ENCODE results near the gene NFKB1.
A peak's percentile ranks its signal among the peaks of the same experiment; 100 is the strongest.
"Not testable (repeated sequence)": the region's sequence is repeated elsewhere in the genome, so short reads cannot be mapped to it uniquely, and the experiment has no call there.

NFKB1 gene

DNA sequence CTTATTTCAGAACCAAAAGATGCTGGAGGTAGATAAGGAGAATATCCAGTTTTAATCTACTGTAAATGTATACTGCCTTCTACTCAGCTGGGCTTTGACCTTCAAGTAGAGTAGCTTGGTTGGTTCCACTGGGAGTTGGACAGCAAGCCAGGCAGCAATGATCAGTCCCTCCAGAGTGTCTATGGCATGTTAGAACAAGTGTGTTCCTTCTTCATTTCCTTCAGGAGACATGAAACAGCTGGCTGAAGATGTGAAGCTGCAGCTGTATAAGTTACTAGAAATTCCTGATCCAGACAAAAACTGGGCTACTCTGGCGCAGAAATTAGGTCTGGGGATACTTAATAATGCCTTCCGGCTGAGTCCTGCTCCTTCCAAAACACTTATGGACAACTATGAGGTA is 111.1 kb downstream of the NFKB1 start:
- no peak overlapping the region for H3K9ac ChIP-seq (ENCODE audit: low read depth, low read length)
- H3K4me1 ChIP-seq (ENCODE audit: control insufficient read depth, insufficient read depth, low read length): peaks cover 12% of the 10 kb centered on the region
- no peak overlapping the region for H3K27ac ChIP-seq (ENCODE audit: low read depth, low read length)
- H3K36me3 ChIP-seq (ENCODE audit: control insufficient read depth, insufficient read depth, low read length): no peaks in the 10 kb centered on the region
- no peak overlapping the region for H3K4me3 ChIP-seq (ENCODE audit: low read depth, low read length)
- no peaks in the 10 kb centered on the region for H3K9me3 ChIP-seq (ENCODE audit: control insufficient read depth, insufficient read depth, low read length)
- H3K27me3 ChIP-seq (ENCODE audit: control insufficient read depth, insufficient read depth, low read length): no peaks in the 10 kb centered on the region

DNA sequence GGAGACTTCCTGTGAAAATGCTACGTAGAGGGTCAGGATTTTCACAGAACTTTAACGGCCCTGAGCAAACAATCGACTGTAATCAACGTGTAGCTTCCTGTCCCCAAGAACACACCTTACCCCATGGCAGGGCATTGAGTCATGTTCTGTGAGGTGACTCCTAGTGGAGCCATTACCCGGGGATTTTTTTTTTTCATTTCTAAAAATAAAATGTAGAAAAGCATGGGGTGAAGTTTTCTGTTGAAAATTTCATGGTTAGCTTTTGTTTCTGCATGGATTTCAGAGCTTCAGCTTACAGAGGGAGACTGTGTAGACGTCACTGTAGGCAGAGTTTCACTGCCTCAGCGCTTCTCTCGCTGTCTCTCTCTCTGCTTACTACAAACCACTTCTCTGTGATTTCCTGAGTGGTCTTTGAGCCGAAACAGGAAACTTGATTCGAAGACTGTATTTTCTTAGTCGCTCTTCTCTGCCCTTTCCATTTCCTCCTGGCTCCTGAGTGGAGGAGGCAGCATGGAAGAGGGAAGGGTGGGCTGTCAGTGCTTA is 111.7 kb downstream of the NFKB1 start:
- no peak overlapping the region for H3K4me3 ChIP-seq (ENCODE audit: low read depth, low read length)
- no peak overlapping the region for H3K27ac ChIP-seq (ENCODE audit: low read depth, low read length)
- peaks cover 13% of the 10 kb centered on the region for H3K4me1 ChIP-seq (ENCODE audit: control insufficient read depth, insufficient read depth, low read length)
- no peak overlapping the region for H3K9ac ChIP-seq (ENCODE audit: low read depth, low read length)
- H3K27me3 ChIP-seq (ENCODE audit: control insufficient read depth, insufficient read depth, low read length): no peaks in the 10 kb centered on the region
- no peaks in the 10 kb centered on the region for H3K9me3 ChIP-seq (ENCODE audit: control insufficient read depth, insufficient read depth, low read length)
- no peaks in the 10 kb centered on the region for H3K36me3 ChIP-seq (ENCODE audit: control insufficient read depth, insufficient read depth, low read length)

DNA sequence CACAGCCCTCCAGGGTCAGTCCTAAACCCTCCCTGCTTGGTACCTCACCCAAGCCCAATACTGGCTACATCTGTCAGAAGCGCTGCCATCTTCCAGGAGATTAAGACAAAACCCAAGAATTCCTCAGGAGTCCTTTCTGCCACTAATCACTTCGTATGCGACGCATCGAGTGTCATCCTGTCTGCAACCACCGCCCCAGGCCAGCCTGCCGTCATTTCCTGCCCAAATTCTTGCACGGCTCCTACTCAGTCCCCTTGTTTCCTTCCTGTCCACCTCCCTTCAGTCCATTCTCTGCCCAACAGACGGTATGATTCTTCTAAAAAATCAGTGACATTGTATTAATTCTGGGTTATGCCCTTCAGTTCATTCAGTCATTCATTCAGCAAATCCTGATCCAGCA is 113.6 kb downstream of the NFKB1 start:
- no peak overlapping the region for H3K4me3 ChIP-seq (ENCODE audit: low read depth, low read length)
- H3K27me3 ChIP-seq (ENCODE audit: control insufficient read depth, insufficient read depth, low read length): no peaks in the 10 kb centered on the region
- H3K4me1 ChIP-seq (ENCODE audit: control insufficient read depth, insufficient read depth, low read length): peaks cover 13% of the 10 kb centered on the region
- no peak overlapping the region for H3K9ac ChIP-seq (ENCODE audit: low read depth, low read length)
- H3K27ac ChIP-seq (ENCODE audit: low read depth, low read length): no peak overlapping the region
- H3K9me3 ChIP-seq (ENCODE audit: control insufficient read depth, insufficient read depth, low read length): no peaks in the 10 kb centered on the region
- H3K36me3 ChIP-seq (ENCODE audit: control insufficient read depth, insufficient read depth, low read length): no peaks in the 10 kb centered on the region

DNA sequence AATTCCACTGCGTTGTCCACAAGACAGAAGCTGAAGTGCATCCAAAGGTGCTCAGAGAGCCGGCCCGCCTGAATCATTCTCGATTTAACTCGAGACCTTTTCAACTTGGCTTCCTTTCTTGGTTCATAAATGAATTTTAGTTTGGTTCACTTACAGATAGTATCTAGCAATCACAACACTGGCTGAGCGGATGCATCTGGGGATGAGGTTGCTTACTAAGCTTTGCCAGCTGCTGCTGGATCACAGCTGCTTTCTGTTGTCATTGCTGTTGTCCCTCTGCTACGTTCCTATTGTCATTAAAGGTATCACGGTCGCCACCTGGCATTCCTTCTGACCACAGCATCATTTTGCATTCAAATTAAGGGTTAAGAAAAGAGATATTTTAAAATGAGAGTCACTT is 115.5 kb downstream of the NFKB1 start:
- H3K9ac ChIP-seq (ENCODE audit: low read depth, low read length): no peak overlapping the region
- H3K4me3 ChIP-seq (ENCODE audit: low read depth, low read length): no peak overlapping the region
- H3K4me1 ChIP-seq (ENCODE audit: control insufficient read depth, insufficient read depth, low read length): peaks cover 13% of the 10 kb centered on the region
- no peaks in the 10 kb centered on the region for H3K36me3 ChIP-seq (ENCODE audit: control insufficient read depth, insufficient read depth, low read length)
- H3K27me3 ChIP-seq (ENCODE audit: control insufficient read depth, insufficient read depth, low read length): no peaks in the 10 kb centered on the region
- H3K9me3 ChIP-seq (ENCODE audit: control insufficient read depth, insufficient read depth, low read length): no peaks in the 10 kb centered on the region
- H3K27ac ChIP-seq (ENCODE audit: low read depth, low read length): peak overlapping the region; percentile 9

DNA sequence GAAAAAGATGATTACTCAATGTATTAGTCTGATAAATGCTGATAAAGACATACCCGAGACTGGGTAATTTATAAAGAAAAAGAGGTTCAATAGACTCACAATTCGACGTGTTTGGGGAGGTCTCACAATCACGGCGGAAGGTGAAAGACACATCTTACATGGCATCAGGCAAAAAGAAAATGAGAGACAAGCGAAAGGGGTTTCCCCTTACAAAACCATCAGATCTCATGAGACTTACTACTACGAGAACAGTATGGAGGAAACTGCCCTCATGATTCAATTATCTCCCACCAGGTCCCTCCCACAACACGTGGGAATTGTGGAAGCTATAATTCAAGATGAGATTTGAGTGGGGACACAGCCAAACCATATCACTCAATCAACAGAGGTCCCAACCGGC is 117.9 kb downstream of the NFKB1 start:
- H3K36me3 ChIP-seq (ENCODE audit: control insufficient read depth, insufficient read depth, low read length); H3K4me3 ChIP-seq (ENCODE audit: low read depth, low read length); H3K27ac ChIP-seq (ENCODE audit: low read depth, low read length); H3K9ac ChIP-seq (ENCODE audit: low read depth, low read length); H3K27me3 ChIP-seq (ENCODE audit: control insufficient read depth, insufficient read depth, low read length); H3K9me3 ChIP-seq (ENCODE audit: control insufficient read depth, insufficient read depth, low read length): not testable (repeated sequence)
- peaks cover 13% of the 10 kb centered on the region for H3K4me1 ChIP-seq (ENCODE audit: control insufficient read depth, insufficient read depth, low read length)

DNA sequence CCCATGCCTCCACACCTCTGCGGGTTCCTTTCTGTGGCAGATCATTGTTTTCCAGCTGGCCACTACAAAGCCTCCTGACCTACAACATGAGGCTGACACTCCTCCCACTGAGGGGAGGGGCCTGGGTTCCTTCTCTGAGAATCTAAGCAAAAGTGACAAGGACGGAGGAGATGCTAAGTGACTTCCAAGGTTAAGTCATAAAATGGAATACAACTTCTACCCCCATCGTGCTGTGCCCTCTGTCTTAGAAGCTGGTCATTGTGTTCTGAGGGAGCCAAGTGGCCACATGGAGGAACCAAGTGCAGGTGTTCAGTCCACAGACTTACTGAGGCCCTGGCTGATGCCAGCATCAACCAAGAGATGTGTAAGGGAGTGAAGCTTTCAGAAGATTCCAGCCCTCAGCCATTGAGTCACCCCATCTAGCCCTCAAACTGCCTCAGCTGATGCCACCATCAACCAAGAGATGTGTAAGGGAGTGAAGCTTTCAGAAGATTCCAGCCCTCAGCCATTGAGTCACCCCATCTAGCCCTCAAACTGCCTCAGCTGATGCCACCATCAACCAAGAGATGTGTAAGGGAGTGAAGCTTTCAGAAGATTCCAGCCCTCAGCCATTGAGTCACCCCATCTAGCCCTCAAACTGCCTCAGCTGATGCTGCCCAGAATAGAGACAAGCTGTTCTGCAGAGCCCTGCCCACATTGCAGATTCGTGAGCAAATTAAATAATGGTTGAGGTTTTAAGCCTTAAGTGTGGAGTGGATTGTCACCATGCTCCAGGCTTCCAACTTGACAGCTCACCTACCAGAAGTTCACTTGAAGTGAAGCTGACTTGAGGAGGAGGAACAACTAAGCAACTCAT is 118.8 kb downstream of the NFKB1 start:
- H3K9ac ChIP-seq (ENCODE audit: low read depth, low read length); H3K4me3 ChIP-seq (ENCODE audit: low read depth, low read length); H3K27me3 ChIP-seq (ENCODE audit: control insufficient read depth, insufficient read depth, low read length); H3K9me3 ChIP-seq (ENCODE audit: control insufficient read depth, insufficient read depth, low read length); H3K36me3 ChIP-seq (ENCODE audit: control insufficient read depth, insufficient read depth, low read length); H3K27ac ChIP-seq (ENCODE audit: low read depth, low read length): not testable (repeated sequence)
- H3K4me1 ChIP-seq (ENCODE audit: control insufficient read depth, insufficient read depth, low read length): peaks cover 13% of the 10 kb centered on the region

DNA sequence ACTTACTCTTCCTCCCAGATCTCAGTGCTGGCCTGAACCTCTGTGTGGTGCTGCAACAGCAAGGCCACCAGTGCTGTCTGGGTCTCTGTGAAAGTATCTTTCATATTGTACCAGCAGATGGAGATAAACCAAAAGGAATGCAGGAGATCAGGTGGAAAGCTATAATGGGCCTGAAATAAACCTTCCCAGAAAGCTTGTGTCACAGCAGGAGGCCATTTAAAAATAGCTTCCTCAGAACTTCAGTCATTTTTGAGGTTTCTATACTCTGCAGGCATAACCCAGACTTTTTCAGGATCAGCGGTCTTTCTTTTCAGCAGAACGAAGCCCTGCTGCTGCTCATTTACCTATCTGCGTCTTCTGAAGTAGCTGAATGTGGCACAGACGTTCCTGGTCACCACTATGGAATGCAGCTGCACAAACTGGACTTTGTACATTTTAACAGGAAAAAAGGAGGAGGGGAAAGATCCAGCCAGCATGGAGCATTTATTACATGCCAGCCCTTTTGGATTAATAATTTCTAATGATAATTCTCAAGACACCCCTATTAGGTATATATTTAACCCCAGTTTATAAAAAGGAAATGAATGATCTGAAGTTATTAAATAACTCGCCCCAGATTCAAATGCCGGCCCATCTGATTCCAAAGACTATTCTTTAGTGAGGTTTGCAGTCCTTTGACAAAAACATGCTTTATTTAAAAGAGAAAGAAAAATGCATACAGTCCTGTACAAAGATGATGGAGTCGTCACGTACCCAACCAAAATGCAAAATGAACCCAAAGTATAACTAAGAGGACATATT is 119.7 kb downstream of the NFKB1 start:
- Histone ChIP-seq H3K27me3 (ENCODE audit: control insufficient read depth, insufficient read depth, low read length) (no peaks in the 10 kb centered on the region), H3K4me3 (ENCODE audit: low read depth, low read length) (no peak overlapping the region), H3K9ac (ENCODE audit: low read depth, low read length) (no peak overlapping the region), H3K9me3 (ENCODE audit: control insufficient read depth, insufficient read depth, low read length) (no peaks in the 10 kb centered on the region), H3K4me1 (ENCODE audit: control insufficient read depth, insufficient read depth, low read length) (peaks cover 13% of the 10 kb centered on the region), H3K36me3 (ENCODE audit: control insufficient read depth, insufficient read depth, low read length) (no peaks in the 10 kb centered on the region), H3K27ac (ENCODE audit: low read depth, low read length) (no peak overlapping the region)

DNA sequence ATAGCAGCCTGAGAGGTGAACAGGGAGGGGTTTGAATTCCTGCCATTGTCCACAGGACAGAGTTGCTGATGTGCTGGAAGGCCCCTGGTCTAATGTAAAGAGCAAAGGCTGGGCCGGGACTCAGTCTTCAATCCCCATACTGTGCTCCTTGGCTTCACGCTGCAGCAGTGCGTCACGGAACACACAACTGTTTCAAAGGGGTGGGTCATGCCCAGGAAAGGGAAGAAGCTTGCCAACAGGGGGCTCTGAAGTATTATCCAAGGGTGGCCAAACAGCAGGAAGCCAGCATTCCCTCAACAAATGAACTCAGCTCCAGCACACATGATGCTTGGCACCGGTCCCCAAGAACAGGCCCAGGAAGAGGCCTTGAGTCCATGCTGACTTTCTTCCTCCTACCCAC is 122.5 kb downstream of the NFKB1 start:
- no peak overlapping the region for H3K9ac ChIP-seq (ENCODE audit: low read depth, low read length)
- H3K4me1 ChIP-seq (ENCODE audit: control insufficient read depth, insufficient read depth, low read length): no peaks in the 10 kb centered on the region
- no peak overlapping the region for H3K27ac ChIP-seq (ENCODE audit: low read depth, low read length)
- H3K36me3 ChIP-seq (ENCODE audit: control insufficient read depth, insufficient read depth, low read length): no peaks in the 10 kb centered on the region
- no peaks in the 10 kb centered on the region for H3K9me3 ChIP-seq (ENCODE audit: control insufficient read depth, insufficient read depth, low read length)
- H3K27me3 ChIP-seq (ENCODE audit: control insufficient read depth, insufficient read depth, low read length): no peaks in the 10 kb centered on the region
- no peak overlapping the region for H3K4me3 ChIP-seq (ENCODE audit: low read depth, low read length)

DNA sequence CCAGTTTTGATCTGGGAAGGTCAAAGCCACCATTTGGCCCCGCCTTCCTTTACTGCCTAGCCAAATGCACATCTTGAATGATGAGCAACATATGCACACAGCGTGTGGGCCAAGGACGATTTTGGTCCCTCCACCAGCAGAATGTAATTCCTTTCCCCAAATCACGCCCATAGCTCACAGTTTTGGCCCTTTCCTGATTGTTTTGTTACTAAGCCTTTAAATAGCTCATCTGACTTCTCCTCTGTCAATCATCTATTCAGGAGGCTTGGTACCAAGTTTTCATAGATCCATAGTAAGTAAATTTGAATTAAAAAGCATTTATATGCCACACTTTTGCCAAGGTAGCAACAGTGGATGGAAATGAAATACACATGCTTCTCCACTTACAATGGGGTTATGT is 123.3 kb downstream of the NFKB1 start:
- Histone ChIP-seq H3K4me3 (ENCODE audit: low read depth, low read length) (no peak overlapping the region), H3K9ac (ENCODE audit: low read depth, low read length) (no peak overlapping the region), H3K36me3 (ENCODE audit: control insufficient read depth, insufficient read depth, low read length) (no peaks in the 10 kb centered on the region), H3K4me1 (ENCODE audit: control insufficient read depth, insufficient read depth, low read length) (no peaks in the 10 kb centered on the region), H3K9me3 (ENCODE audit: control insufficient read depth, insufficient read depth, low read length) (no peaks in the 10 kb centered on the region), H3K27me3 (ENCODE audit: control insufficient read depth, insufficient read depth, low read length) (no peaks in the 10 kb centered on the region), H3K27ac (ENCODE audit: low read depth, low read length) (no peak overlapping the region)

DNA sequence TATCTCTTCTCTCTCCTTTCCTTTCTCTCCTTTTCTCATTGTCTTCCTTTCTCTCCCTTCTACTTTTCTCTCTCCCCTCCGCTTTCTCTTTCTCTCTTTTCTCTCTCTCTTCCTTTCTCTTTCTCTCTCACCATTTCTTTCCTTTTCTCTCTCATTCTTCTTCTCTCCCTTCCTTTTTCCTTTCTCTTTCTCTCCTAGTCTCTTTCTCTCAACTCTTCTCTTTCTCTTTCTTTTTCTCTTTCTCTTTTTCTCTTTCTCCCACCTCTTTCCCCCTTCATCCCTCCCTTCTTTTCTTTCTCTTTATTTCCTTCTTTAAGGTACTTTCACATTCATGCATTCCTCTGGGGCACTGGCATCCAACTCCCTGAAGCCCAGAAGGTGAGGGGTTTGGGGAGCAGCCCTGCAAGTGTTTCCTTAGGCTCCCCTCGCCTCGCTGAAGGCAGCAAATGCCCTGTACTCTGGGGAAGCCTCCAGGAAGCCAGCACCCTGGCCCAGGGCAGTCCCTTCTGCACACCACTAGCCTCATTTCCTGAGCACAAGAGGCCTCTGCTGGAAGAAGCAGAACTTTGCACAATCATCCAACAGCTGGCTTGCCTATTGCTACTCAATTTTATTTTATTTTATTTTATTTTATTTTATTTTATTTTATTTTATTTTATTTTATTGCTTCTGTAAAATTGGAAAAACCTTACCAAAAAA is 124.2 kb downstream of the NFKB1 start:
- H3K9ac ChIP-seq (ENCODE audit: low read depth, low read length): no peak overlapping the region
- no peaks in the 10 kb centered on the region for H3K27me3 ChIP-seq (ENCODE audit: control insufficient read depth, insufficient read depth, low read length)
- H3K36me3 ChIP-seq (ENCODE audit: control insufficient read depth, insufficient read depth, low read length): 0 out of 2 replicates have a peak, but pooled peaks cover 2% of the 10 kb centered on the region
- no peaks in the 10 kb centered on the region for H3K4me1 ChIP-seq (ENCODE audit: control insufficient read depth, insufficient read depth, low read length)
- H3K27ac ChIP-seq (ENCODE audit: low read depth, low read length): no peak overlapping the region
- H3K4me3 ChIP-seq (ENCODE audit: low read depth, low read length): no peak overlapping the region
- H3K9me3 ChIP-seq (ENCODE audit: control insufficient read depth, insufficient read depth, low read length): no peaks in the 10 kb centered on the region

Measured in HUES48 (cell line).